ENCODE data around the gene GSS.

GSS gene

GRCh38 chr20:34946661-34947060, 8.9 kb downstream of the GSS start:
- no peak for DNase-seq (ENCODE audit: low read depth in 2 of 2)

DNA sequence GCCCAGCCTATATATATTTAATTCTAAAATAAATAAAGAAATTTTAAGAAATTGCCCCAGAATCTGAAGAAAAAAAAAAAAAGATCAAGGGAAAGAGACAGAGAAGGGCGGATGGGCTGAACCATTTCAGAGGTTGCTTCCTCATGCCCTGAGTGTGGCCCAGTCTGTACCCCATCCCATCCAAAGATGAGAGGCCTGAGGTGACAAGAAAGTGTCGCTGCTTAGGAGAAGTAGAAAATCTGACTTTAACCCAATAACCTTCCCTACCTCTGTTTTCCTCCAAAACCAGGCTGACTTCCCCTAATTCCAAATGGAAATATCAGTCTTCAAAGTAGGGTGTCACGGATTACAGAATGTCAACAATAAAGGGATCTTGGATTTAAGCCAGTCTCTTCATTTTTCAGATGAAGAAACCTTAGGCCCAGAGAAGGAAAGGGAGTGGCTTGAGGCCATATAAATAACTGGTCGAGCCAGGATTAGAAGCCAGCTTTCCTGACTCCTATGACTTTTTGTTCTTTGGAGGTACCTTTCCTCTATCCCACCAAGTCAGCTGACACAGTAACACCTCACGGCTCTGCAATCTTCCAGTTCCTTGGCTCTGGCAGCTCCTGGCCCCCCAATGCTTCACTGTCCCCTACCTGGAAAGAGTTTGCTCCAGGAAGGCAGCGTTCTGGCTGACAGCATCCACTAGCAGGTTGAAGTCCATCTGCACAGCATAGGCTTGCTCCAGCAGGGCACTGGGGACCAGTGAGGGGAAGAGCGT, 10.1 kb downstream of the GSS start:
- DNase-seq (ENCODE audit: low read depth in 2 of 2), result no peak

- DNase-seq (ENCODE audit: low read depth in 2 of 2), result no peak
These were observed 11.6 kb downstream of the GSS start for GRCh38 chr20:34943808-34944567.

DNA sequence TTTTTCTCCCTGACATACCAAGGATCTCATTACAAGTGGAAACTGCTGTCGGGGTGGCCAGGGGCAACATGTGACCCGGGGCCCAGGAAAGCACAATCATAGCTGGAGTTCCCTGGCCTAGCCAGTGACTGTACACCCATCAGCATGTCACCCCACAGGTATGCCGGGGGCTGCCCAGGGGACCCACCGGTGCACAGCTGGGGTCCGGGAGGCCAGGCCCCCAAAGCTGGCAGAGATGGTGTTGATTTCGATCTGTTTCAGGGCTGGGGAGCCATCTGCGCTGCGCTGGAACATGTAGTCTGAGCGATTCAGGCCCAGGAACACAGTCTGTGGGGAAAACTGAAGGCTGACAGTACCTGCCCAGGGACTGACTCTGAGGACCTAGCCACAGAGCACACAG, 13.3 kb downstream of the GSS start:
- no peak for DNase-seq (ENCODE audit: low read depth in 2 of 2)

DNA sequence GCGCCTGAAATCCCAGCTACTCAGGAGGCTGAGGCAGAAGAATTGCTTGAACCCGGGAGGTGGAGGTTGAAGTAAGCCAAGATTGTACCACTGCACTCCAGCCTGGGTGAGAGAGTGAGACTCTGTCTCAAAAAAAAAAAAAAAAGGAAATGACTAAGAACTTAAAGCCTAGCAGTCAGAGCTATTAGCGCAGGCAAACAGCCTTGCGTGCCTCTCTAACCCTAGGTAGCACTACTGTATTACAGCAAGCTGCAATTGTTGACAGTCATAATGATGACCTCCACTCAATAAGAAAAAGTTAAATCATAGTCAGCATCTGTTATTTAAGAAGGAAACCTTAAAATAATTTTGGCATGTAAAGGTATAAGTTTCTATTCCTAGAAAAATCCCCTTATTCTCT, 14.4 kb downstream of the GSS start:
- DNase-seq (ENCODE audit: low read depth in 2 of 2), result no peak

- no peak for DNase-seq (ENCODE audit: low read depth in 2 of 2)
These were observed 15.5 kb downstream of the GSS start for GRCh38 chr20:34940081-34940481.

DNA sequence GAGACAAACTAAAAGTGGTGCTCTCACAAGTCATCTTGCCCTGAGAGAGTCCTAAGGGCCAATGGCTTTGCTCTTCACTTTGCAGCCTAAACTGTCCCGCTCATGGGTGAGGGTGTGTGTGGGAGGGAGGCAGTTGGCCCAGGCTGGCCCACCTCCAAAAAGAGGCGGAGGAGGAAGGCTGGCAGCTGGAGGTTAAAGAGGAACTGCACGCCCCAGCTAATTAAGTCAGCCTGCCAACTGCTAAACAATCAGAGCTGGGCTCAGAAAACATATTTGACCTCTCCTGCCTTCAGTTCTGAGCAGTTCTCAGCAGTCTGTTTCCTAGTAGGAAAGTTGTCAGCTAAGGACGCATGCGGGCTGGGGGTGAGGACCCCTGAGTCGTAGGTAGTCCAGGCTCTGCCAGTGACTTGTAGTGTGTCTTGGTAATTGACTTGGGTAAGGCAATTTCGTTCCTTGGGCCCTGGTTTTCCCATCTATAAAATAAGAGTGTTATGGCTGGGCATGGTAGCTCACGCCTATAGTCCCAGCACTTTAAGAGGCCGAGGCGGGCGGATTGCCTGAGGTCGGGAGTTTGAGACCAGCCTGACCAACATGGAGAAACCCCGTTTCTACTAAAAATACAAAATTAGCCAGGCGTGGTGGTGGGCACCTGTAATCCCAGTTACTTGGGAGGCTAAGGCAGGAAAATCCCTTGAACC, 17.0 kb downstream of the GSS start:
- no peak for DNase-seq (ENCODE audit: low read depth in 2 of 2)

DNA sequence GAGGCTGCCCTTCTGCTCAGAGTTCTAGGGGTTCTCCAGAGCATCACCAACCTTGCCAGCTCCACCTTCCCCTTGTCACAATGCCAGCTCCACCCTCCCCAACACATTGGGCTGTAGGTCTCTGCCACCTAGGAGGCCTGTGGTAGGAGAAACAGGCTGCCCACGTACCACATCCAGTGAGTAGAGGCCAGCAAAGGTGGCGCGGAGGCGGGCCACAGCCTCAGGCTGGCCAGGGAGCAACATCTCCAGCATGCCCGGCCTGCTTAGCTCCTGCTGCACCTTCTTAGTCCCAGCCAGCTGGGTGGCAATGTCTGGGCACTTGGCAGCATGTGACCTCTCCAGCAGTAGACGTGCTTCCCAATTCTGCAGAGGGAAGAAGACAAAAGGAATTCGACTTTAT, 23.8 kb downstream of the GSS start:
- DNase-seq (ENCODE audit: low read depth in 2 of 2), result no peak

DNA sequence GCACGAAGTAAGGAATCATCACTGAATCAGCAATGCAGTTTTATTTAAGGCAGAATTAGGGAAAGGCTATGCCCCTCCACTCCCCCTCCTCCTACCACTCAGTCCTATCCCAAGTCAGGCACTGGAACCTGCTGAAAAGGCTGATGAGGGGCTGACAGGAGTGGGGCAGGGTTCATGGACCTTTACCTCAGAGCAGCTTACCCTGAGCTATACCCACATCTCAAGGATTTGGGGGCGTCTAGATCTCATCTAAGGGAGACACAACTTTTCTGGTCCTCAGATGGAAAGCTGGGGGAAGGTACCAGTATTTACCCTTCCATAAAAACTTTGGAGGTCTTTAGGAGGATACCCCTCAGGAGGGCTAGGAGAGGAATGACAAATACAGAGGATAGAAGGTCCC, 27.2 kb downstream of the GSS start:
- no peak for DNase-seq (ENCODE audit: low read depth in 2 of 2)

GRCh38 chr20:34927736-34928135, 27.9 kb downstream of the GSS start:
- DNase-seq (ENCODE audit: low read depth in 2 of 2), result no peak

DNA sequence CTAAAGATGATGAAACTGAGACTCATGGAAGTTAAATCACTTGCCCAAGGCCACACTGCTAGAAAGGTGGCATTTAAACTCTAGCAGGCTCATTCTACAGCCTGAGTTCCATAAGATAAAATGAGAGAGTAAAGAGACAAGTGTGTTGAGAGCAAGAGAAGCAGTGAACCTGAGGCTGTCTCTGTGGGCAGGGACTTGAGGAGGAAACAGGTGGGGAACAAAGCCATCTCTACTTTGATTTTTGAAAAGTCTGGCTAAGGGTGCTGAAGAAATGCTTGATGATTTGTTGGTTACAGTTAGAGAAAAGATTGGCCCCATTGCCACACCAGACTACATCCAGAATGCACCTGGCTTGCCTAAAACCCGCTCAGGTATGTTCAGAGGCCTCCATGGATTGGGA, 29.0 kb downstream of the GSS start:
- no peak for DNase-seq (ENCODE audit: low read depth in 2 of 2)

DNA sequence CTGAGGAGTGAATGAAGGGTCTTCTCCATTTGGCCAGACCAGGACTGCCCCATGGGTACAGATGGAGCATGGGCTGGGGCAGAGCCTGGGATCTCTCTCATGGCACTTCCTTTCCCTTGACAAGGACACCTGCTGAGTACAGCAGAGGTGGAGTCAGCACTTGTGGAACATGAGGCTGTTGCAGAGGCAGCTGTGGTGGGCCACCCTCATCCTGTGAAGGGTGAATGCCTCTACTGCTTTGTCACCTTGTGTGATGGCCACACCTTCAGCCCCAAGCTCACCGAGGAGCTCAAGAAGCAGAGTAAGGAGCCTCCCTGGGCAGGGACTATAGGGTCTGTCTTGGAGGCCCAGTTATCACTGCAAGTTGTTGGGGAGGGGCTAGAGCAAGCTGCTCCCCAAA, 29.6 kb downstream of the GSS start:
- DNase-seq (ENCODE audit: low read depth in 2 of 2), result no peak

DNA sequence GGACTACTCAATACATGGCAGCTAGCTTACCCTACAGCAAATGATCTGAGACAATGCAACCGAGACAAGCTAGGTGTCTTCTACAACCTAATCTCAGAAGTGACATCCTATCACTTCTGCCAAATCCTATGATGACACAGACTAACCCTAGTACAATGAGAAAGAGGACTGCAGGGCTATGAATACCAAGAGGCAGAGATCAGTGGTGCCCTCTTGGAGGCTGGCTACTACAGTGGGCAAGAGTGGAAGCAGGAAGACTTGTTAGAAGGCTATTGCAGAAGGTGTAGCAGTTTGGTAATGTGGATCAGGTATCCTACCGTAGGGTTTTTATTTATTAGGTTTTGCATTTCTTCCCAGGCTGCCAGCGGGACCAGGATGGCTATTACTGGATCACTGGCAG, 30.3 kb downstream of the GSS start:
- DNase-seq (ENCODE audit: low read depth in 2 of 2), result no peak

GRCh38 chr20:34923414-34923813, 32.2 kb downstream of the GSS start:
- no peak for DNase-seq (ENCODE audit: low read depth in 2 of 2)

- DNase-seq (ENCODE audit: low read depth in 2 of 2), result no peak
These were observed 32.8 kb downstream of the GSS start for GRCh38 chr20:34922654-34923381.

DNA sequence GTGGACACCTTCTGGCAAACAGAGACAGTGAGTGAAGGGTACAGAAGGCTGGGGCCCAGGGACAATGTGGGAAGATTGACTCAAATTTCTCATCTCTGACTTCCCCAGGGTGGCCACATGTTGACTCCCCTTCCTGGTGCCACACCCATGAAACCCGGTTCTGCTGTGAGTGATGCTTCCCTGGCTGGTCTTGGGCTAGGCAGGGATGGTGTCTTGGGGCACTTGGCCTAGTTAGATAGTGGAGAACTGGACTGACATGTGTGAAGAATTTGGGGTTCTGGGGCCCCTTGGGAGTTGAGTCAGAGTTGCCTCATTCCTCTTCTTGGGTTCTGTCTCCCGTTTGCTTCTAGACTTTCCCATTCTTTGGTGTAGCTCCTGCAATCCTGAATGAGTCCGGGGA, 34.2 kb downstream of the GSS start:
- DNase-seq (ENCODE audit: low read depth in 2 of 2), result no peak

- DNase-seq (ENCODE audit: low read depth in 2 of 2), result no peak
These were observed 35.6 kb downstream of the GSS start for GRCh38 chr20:34920055-34920454.

DNA sequence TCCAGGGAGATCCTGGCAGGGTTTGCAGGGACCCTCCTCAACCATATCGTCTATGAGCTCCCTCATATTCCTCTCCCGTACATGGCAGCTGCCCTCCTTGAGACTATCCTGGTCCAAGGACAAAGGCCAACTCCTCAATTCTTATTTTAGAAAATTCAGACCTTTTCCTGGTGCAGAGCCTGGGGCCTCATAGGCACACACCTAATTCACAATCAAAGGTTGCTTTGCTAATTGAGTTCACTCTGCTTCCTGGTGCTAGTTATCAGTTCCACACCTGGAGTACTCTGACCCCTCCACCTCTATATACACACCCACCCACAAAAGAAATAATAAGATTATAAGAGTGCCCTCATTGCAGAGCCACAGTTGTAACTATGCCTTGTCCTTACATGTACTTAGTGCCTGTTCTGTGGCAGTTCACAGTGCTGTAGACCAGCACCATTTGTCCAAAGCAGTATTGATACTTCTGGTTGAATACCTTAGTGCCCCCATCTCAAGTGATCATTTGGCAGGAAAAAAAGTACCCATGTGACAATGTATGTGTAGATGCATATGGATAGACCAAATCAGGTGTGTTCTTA, 38.7 kb downstream of the GSS start:
- no peak for DNase-seq (ENCODE audit: low read depth in 2 of 2)

- DNase-seq (ENCODE audit: low read depth in 2 of 2), result no peak
These were observed 39.7 kb downstream of the GSS start for GRCh38 chr20:34915749-34916455.

- DNase-seq (ENCODE audit: low read depth in 2 of 2), result no peak
These were observed 40.5 kb downstream of the GSS start for GRCh38 chr20:34915131-34915530.
